IMR-90 (cell line): ENCODE data around the gene MYCBP. TPM values are rescaled to one million over a fixed set of nuclear protein-coding genes. Genes with fewer than 3 reads are reported as not detected.

Experiments used
- ATAC-seq: fragments of 200-7000 bp; cut with Tn5 transposase; 2 replicates; pipeline ENCODE4 v1.9.1; 2020; ENCODE audit warnings: low read depth, mild to moderate bottlenecking, moderate library complexity
- Bru-seq: library from RNA; stranded (reverse); fragments of 400-500 nt; gene quantifications from one replicate; lab custom pipeline; 2021; lab: Mats Ljungman, UMichigan
- BruChase-seq, 2 experiments: library from RNA; stranded (reverse); fragments of 400-500 nt; gene quantifications; one replicate each; lab custom pipeline; 2021; lab: Mats Ljungman, UMichigan
- BruUV-seq: library from RNA; stranded (reverse); fragments of 400-500 nt; replicated peaks from 2 replicates; lab custom pipeline; 2021; lab: Mats Ljungman, UMichigan
- CTCF ChIA-PET: fragments of 300-600 bp; formaldehyde crosslinking; extraction: SDS; loops from one replicate; lab custom pipeline; 2021; ENCODE audit warnings: antibody characterized with exemption; lab: Yijun Ruan, JAX
- POLR2A ChIA-PET: fragments of 300-600 bp; sonication (Branson Sonifier 250); formaldehyde crosslinking; loops from one replicate; lab custom pipeline; 2022; ENCODE audit warnings: antibody characterized with exemption; ENCODE audit not compliant: unreplicated experiment; lab: Charles Lee
- DNase-seq: peaks from one replicate; pipeline ENCODE4 v3.0.0; 2013
- H2AFZ ChIP-seq: replicated peaks from 2 replicates; pipeline ENCODE3; 2013; ENCODE audit warnings: low read length, mild to moderate bottlenecking; ENCODE audit not compliant: poor library complexity
- H2AK5ac ChIP-seq: 2 replicates; pipeline ENCODE4 v1.6.1; 2013; ENCODE audit warnings: low read depth, low read length, inconsistent platforms
- H2AK9ac ChIP-seq: replicated peaks from 2 replicates; pipeline ENCODE3; 2013; ENCODE audit warnings: mild to moderate bottlenecking, low read depth, low read length, moderate library complexity; ENCODE audit not compliant: poor library complexity
- H2BK120ac ChIP-seq: 2 replicates; pipeline ENCODE4 v1.6.1; 2013; ENCODE audit warnings: low read depth, low read length, inconsistent platforms
- H2BK15ac ChIP-seq: 3 replicates; pipeline ENCODE4 v1.6.1; 2013; ENCODE audit warnings: low read depth, low read length, inconsistent platforms
- H2BK20ac ChIP-seq: 2 replicates; pipeline ENCODE4 v1.6.1; 2013; ENCODE audit warnings: low read depth, mild to moderate bottlenecking, inconsistent platforms, low read length, moderate library complexity
- H2BK5ac ChIP-seq: 2 replicates; pipeline ENCODE4 v1.6.1; 2013; ENCODE audit warnings: mild to moderate bottlenecking, low read depth, low read length, inconsistent platforms; ENCODE audit not compliant: poor library complexity, severe bottlenecking
- H3K14ac ChIP-seq: replicated peaks from 2 replicates; pipeline ENCODE4 v1.6.1; 2013; ENCODE audit warnings: low read depth, low read length, inconsistent platforms
- H3K18ac ChIP-seq: 2 replicates; pipeline ENCODE4 v1.6.1; 2013; ENCODE audit warnings: low read depth, low read length, control low read depth
- H3K23ac ChIP-seq: 2 replicates; pipeline ENCODE4 v1.6.1; 2013; ENCODE audit warnings: low read depth, low read length, inconsistent platforms
- H3K27ac ChIP-seq: 2 replicates; pipeline ENCODE4 v1.5.1; 2013; ENCODE audit warnings: mild to moderate bottlenecking, control low read depth, low read length; ENCODE audit not compliant: insufficient read depth
- H3K27me3 ChIP-seq: 2 replicates; pipeline ENCODE4 v1.6.1; 2013; ENCODE audit warnings: low read length; ENCODE audit not compliant: control insufficient read depth, insufficient read depth
- H3K36me3 ChIP-seq: 2 replicates; pipeline ENCODE4 v1.6.1; 2013; ENCODE audit warnings: low read length, mixed read lengths; ENCODE audit not compliant: control insufficient read depth, insufficient read depth
- H3K4ac ChIP-seq: 2 replicates; pipeline ENCODE4 v1.6.1; 2013; ENCODE audit warnings: low read depth, low read length, inconsistent platforms
- H3K4me1 ChIP-seq: 2 replicates; pipeline ENCODE4 v1.6.1; 2013; ENCODE audit warnings: low read length, mixed read lengths; ENCODE audit not compliant: control insufficient read depth, insufficient read depth
- H3K4me2 ChIP-seq: 2 replicates; pipeline ENCODE4 v1.6.1; 2013; ENCODE audit warnings: low read depth, mild to moderate bottlenecking, control low read depth, low read length, moderate library complexity
- H3K4me3 ChIP-seq: 2 replicates; pipeline ENCODE4 v1.5.1; 2013; ENCODE audit warnings: low read depth, mild to moderate bottlenecking, control low read depth, low read length, moderate library complexity; ENCODE audit not compliant: insufficient read depth
- H3K56ac ChIP-seq: 2 replicates; pipeline ENCODE4 v1.6.1; 2013; ENCODE audit warnings: low read length, inconsistent platforms; ENCODE audit not compliant: insufficient read depth; ENCODE audit errors: extremely low read depth
- H3K79me1 ChIP-seq, 2 experiments: 2 replicates each; pipeline ENCODE4 v1.6.1; 2013; ENCODE audit warnings: low read length in 2 of 2, inconsistent platforms in 1 of 2, low read depth in 1 of 2
- H3K9ac ChIP-seq: 2 replicates; pipeline ENCODE4 v1.6.1; 2013; ENCODE audit warnings: low read depth, low read length, control low read depth
- H3K9me1 ChIP-seq: 2 replicates; pipeline ENCODE4 v1.6.1; 2013; ENCODE audit warnings: low read length, inconsistent platforms; ENCODE audit not compliant: insufficient read depth
- H3K9me3 ChIP-seq: 2 replicates; pipeline ENCODE4 v1.6.1; 2013; ENCODE audit warnings: low read length; ENCODE audit not compliant: control insufficient read depth, insufficient read depth
- H4K20me1 ChIP-seq: 2 replicates; pipeline ENCODE4 v1.6.1; 2013; ENCODE audit warnings: low read length, inconsistent platforms; ENCODE audit not compliant: insufficient read depth
- H4K5ac ChIP-seq: 2 replicates; pipeline ENCODE4 v1.6.1; 2013; ENCODE audit warnings: mild to moderate bottlenecking, low read depth, low read length, control low read depth
- H4K8ac ChIP-seq, 2 experiments: 2 replicates each; pipeline ENCODE4 v1.6.1; 2013; ENCODE audit warnings: low read depth in 2 of 2, low read length in 2 of 2, control low read depth in 1 of 2, inconsistent platforms in 1 of 2
- H4K91ac ChIP-seq: 2 replicates; pipeline ENCODE4 v1.6.1; 2013; ENCODE audit warnings: low read depth, low read length, inconsistent platforms; ENCODE audit not compliant: insufficient read depth
- BHLHE40 ChIP-seq: fragments of 150-350 bp; IDR thresholded peaks from 2 replicates; pipeline ENCODE4 v1.6.1; 2016; ENCODE audit warnings: mild to moderate bottlenecking, low read depth, low read length
- MAZ ChIP-seq: IDR thresholded peaks from 2 replicates; pipeline ENCODE4 v1.6.1; 2012; ENCODE audit warnings: low read depth, mild to moderate bottlenecking, low read length, improper control_type of control experiment, moderate library complexity, borderline replicate concordance
- MXI1 ChIP-seq: IDR thresholded peaks from 2 replicates; pipeline ENCODE4 v1.6.1; 2012; ENCODE audit warnings: low read depth, mild to moderate bottlenecking, low read length, moderate library complexity, borderline replicate concordance
- NFE2L2 ChIP-seq: fragments of 150-350 bp; IDR thresholded peaks from 2 replicates; pipeline ENCODE4 v1.6.1; 2016; ENCODE audit warnings: low read depth, mild to moderate bottlenecking, low read length
- POLR2A ChIP-seq: IDR thresholded peaks from 2 replicates; pipeline ENCODE4 v1.6.1; 2012; ENCODE audit warnings: mild to moderate bottlenecking, low read depth, low read length
- RAD21 ChIP-seq: IDR thresholded peaks from 2 replicates; pipeline ENCODE4 v1.6.1; 2012; ENCODE audit warnings: low read length, improper control_type of control experiment
- WGBS, 2 experiments: methylation state at CpG; one replicate each; pipeline versions ENCODE4 v1.1.5 to v1.1.7; 2013; ENCODE audit warnings: missing lambda C conversion rate in 2 of 2; ENCODE audit not compliant: insufficient read length in 1 of 2; ENCODE audit errors: extremely low coverage in 2 of 2; 5-methylcytosine and 5-hydroxymethylcytosine counted together
- dilution Hi-C: fragments of 300-500 bp; cut with HindIII; formaldehyde crosslinking; loops from one replicate; pipeline ENCODE4 v1.14.3; 2018; ENCODE audit warnings: low sequenced_read_pairs; ENCODE audit not compliant: unreplicated experiment
- in situ Hi-C: fragments of 300-500 bp; cut with MboI; formaldehyde crosslinking; loops from 3 replicates; pipeline ENCODE4 v1.14.3; 2019; ENCODE audit warnings: low sequenced_read_pairs, inconsistent platforms, mixed read lengths
- intact Hi-C: fragments of 100-400 bp; cut with micrococcal nuclease; formaldehyde crosslinking; loops from 2 replicates; pipeline ENCODE4 v1.10.0; 2022
- long read RNA-seq: library from polyadenylated mRNA; unstranded; transcript quantifications from one replicate; pipeline ENCODE4 v2.0.0, GENCODE V29; 2021; ENCODE audit not compliant: unreplicated experiment
- polyA plus RNA-seq, 3 experiments: library from polyadenylated mRNA; depleted of rRNA; stranded (reverse); fragments of >200 nt; gene quantifications; 2 replicates each; pipeline ENCODE4 v1.2.3, GENCODE V29; 2012; ENCODE audit warnings: low replicate concordance in 1 of 3
- total RNA-seq: library from RNA; depleted of rRNA; stranded (reverse); fragments of >200 nt; gene quantifications from 2 replicates; pipeline ENCODE4 v1.2.3, GENCODE V29; 2012; rRNA removed

Gene MYCBP, protein sequence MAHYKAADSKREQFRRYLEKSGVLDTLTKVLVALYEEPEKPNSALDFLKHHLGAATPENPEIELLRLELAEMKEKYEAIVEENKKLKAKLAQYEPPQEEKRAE
- 9.9 and 15.6 TPM in 2 replicates for total RNA-seq
- polyA plus RNA-seq (2012; rRNA removed) = 10.1 and 11.9 TPM in 2 replicates
- 2.7 and 4.7 TPM in 2 replicates for polyA plus RNA-seq (2012; cell fraction: cytosol; rRNA removed)
- 0.90 and 5.1 TPM in 2 replicates for polyA plus RNA-seq (2012; cell fraction: nucleus; rRNA removed; ENCODE audit: low replicate concordance)
- percentile 43 among the genes with signal in this experiment for Bru-seq, nascent RNA
- BruChase-seq, experiment 1, labeled RNA remaining after a 6-hour chase = percentile 71 among the genes with signal in this experiment
- BruChase-seq, experiment 2, labeled RNA remaining after a 2-hour chase = percentile 62 among the genes with signal in this experiment
- long read RNA-seq, transcript MYCBP-201 (5 exons, 2,818 nt) = major isoform, 11 of 17 reads
- long read RNA-seq, partial matches to known transcripts = 1 of 17 reads
- long read RNA-seq, other reads (novel, unspliced or antisense) = 0 of 17 reads

DNA sequence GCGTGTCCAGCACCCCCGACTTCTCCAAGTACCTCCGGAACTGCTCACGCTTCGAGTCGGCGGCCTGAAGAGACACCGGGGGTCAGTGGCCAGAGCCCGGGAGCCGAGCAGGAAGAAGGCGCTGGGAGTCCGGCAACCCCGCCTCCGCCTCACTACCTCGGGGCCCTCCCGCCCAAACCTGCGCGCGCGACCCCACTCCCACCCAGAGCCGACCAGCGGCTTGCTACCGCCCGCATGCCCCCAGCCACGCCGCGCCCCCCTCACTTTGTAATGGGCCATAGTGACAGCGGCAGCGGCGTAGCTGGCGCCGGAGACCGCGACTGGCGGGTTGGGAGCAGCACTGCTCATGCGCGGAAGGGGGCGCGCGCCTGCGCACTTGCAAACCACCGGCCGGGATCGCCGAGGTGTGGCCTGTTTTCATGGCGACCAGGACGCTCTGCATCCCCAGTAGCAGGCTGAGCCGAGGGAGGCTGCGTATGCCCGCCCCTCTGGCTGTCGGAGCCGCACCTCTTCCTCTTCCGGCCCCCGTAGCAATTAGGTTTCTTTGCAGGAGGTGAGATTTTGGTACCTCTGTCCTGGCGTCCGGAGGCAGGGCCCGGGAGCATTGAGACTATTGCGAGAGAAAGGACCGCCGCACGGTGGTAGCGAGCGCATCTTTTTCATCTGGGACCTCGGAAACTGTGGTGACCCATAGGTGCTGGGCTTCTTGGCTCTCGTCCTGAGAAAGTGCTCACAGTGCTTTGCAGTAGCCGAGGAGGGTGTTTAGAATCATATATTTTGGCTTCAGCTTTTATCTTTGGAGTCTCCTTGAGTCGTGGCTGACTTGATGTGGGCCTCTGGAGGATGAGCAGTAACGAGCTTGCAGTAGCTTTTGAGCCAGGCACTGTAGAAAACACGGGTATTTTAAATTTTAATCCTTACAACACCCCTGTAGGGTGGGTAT is at the start of gene MYCBP:
Gene MYCBP (minus strand): TSS at position 322 of the 943 bp plus-strand sequence. CDS start 43 bp downstream, at position 279.
- H2BK120ac ChIP-seq = no peak within 1 kb of the TSS
- H3K36me3 ChIP-seq = no peaks in the 10 kb centered on the region
- no peak for TF ChIP-seq RAD21
- no peak for TF ChIP-seq BHLHE40
- TF ChIP-seq MAZ = peak; percentile 73; the same call in 1 of the 2 replicates
- no peak for TF ChIP-seq POLR2A
- no peak for TF ChIP-seq NFE2L2
- TF ChIP-seq MXI1 = peak; percentile 93
- peak within 1 kb of the TSS; percentile 42 for H3K23ac ChIP-seq
- dilution Hi-C loops = no loop called here
- peaks cover 18 to 36% of the 10 kb centered on the region in 2 experiments; a peak in 3 of 4 replicates for H3K79me1 ChIP-seq
- H4K5ac ChIP-seq = peak within 1 kb of the TSS; percentile 80
- peak within 1 kb of the TSS; percentile 54 to 91 for H4K8ac ChIP-seq
- peak within 1 kb of the TSS; percentile 59 for H3K27ac ChIP-seq
- H2BK20ac ChIP-seq = no peak within 1 kb of the TSS
- H3K9ac ChIP-seq = peak within 1 kb of the TSS; percentile 89
- H3K9me1 ChIP-seq = 0 out of 2 replicates have a peak, but pooled peaks cover 8% of the 10 kb centered on the region
- H4K20me1 ChIP-seq = no peaks in the 10 kb centered on the region; the same call in 1 of the 2 replicates
- H2BK15ac ChIP-seq = no peak within 1 kb of the TSS
- no peaks in the 10 kb centered on the region for H3K9me3 ChIP-seq
- ChIA-PET CTCF (interaction anchor here (1.5 kb wide), 1 partner anchor 219 kb away, joined by 3 read pairs; no protein-coding TSS in a partner anchor), POLR2A (no interaction called here)
- H4K91ac ChIP-seq = 0 out of 2 replicates have a peak within 1 kb of the TSS, but pooled peaks have one; percentile 26
- H2AK5ac ChIP-seq = no peak within 1 kb of the TSS; the same call in 1 of the 2 replicates
- peak within 1 kb of the TSS; percentile 44 for H2BK5ac ChIP-seq
- DNase-seq (peak; percentile 94), ATAC-seq (peak; percentile 99)
- H3K4me3 ChIP-seq = peak within 1 kb of the TSS; percentile 87
- peak within 1 kb of the TSS; percentile 84 for H3K14ac ChIP-seq
- H3K56ac ChIP-seq = peak within 1 kb of the TSS; percentile 64
- H3K4me2 ChIP-seq = peak within 1 kb of the TSS; percentile 83
- H2AFZ ChIP-seq = peak within 1 kb of the TSS; percentile 93
- no peak within 1 kb of the TSS for H3K18ac ChIP-seq
- no peaks in the 10 kb centered on the region for H3K27me3 ChIP-seq
- peak within 1 kb of the TSS; percentile 92 for H2AK9ac ChIP-seq
- peak within 1 kb of the TSS; percentile 71 for H3K4ac ChIP-seq
- 1% methylated on average over 33 of the region's 69 CpGs; no CpG with 5 or more reads in 1 of the 2 experiments for WGBS, 2 experiments
- in situ Hi-C loops = loop anchor here (25.0 kb wide), 1 partner anchor 664 kb away; no protein-coding TSS in a partner anchor
- no peaks in the 10 kb centered on the region; the same call in 1 of the 2 replicates for H3K4me1 ChIP-seq
- intact Hi-C loops = loop anchor here (1.0 to 2.0 kb wide), 3 partner anchors 120 to 220 kb away; partner anchors contain the start of gene NDUFS5
- BruUV-seq = no TSS peak
